ENCODE data around the gene C21orf91. TPM values are rescaled to one million over a fixed set of nuclear protein-coding genes. Genes with fewer than 3 reads are reported as not detected.

Gene C21orf91
- total RNA-seq, 2 donors from 2014 or later: 61.0 to 101 TPM

GRCh38 chr21:17793246-17794123 lies 25.7 kb downstream of the C21orf91 start:
- H3K4me3 Mint-ChIP-seq: peak overlapping the region; percentile 55
- no peaks in the 10 kb centered on the region for H3K27me3 Mint-ChIP-seq
- H3K4me1 Mint-ChIP-seq (ENCODE audit: low read depth in 2 of 2): peaks cover 38 to 63% of the 10 kb centered on the region in 2 donors
- DNase-seq (ENCODE audit: low spot score): no peak
- peaks cover 28% of the 10 kb centered on the region for H3K36me3 Mint-ChIP-seq
- H3K27ac Mint-ChIP-seq: peak overlapping the region; percentile 56 to 79
- H3K9me3 Mint-ChIP-seq: no peaks in the 10 kb centered on the region
- ATAC-seq: peak; percentile 76 to 92

GRCh38 chr21:17789656-17790055 lies 29.5 kb downstream of the C21orf91 start:
- peak; percentile 14 to 33 for ATAC-seq
- H3K4me1 Mint-ChIP-seq (ENCODE audit: low read depth in 2 of 2): peaks cover 55 to 79% of the 10 kb centered on the region in 2 donors
- H3K27ac Mint-ChIP-seq: peak overlapping the region; percentile 88 to 98
- H3K27me3 Mint-ChIP-seq: no peaks in the 10 kb centered on the region
- H3K9me3 Mint-ChIP-seq: peaks cover 6% of the 10 kb centered on the region
- peak overlapping the region; percentile 87 for H3K4me3 Mint-ChIP-seq
- DNase-seq (ENCODE audit: low spot score): no peak
- H3K36me3 Mint-ChIP-seq: peaks cover 38% of the 10 kb centered on the region

- Mint-ChIP-seq H3K4me1 (ENCODE audit: low read depth in 2 of 2) (peaks cover 61 to 79% of the 10 kb centered on the region in 2 donors), H3K27ac (peak overlapping the region; percentile 88 to 98), H3K4me3 (peak overlapping the region; percentile 87), H3K36me3 (peaks cover 38% of the 10 kb centered on the region), H3K27me3 (no peaks in the 10 kb centered on the region), H3K9me3 (peaks cover 6% of the 10 kb centered on the region)
- ATAC-seq: no peak
- no peak for DNase-seq (ENCODE audit: low spot score)
Observed at GRCh38 chr21:17789069-17789468, 30.1 kb downstream of the C21orf91 start.

GRCh38 chr21:17786851-17787181 lies 32.3 kb downstream of the C21orf91 start:
- Mint-ChIP-seq H3K4me3 (peak overlapping the region; percentile 87), H3K9me3 (peaks cover 6% of the 10 kb centered on the region), H3K27me3 (no peaks in the 10 kb centered on the region), H3K4me1 (ENCODE audit: low read depth in 2 of 2) (peaks cover 68 to 87% of the 10 kb centered on the region in 2 donors), H3K27ac (peak overlapping the region; percentile 88 to 98), H3K36me3 (peaks cover 43% of the 10 kb centered on the region)
- ATAC-seq: no peak
- DNase-seq (ENCODE audit: low spot score): no peak

GRCh38 chr21:17786071-17786850 lies 32.9 kb downstream of the C21orf91 start:
- Mint-ChIP-seq H3K4me3 (peak overlapping the region; percentile 87), H3K9me3 (peaks cover 6% of the 10 kb centered on the region), H3K36me3 (peaks cover 40% of the 10 kb centered on the region), H3K27ac (peak overlapping the region; percentile 88 to 98), H3K4me1 (ENCODE audit: low read depth in 2 of 2) (peaks cover 68 to 89% of the 10 kb centered on the region in 2 donors), H3K27me3 (no peaks in the 10 kb centered on the region)
- ATAC-seq (peak in 1 of 2 donors; percentile 76), DNase-seq (ENCODE audit: low spot score) (no peak)

GRCh38 chr21:17785403-17785788 lies 33.8 kb downstream of the C21orf91 start:
- Mint-ChIP-seq H3K27ac (peak overlapping the region; percentile 88 to 98), H3K36me3 (peaks cover 39% of the 10 kb centered on the region)
- ATAC-seq: no peak

GRCh38 chr21:17784604-17785402 lies 34.4 kb downstream of the C21orf91 start:
- ATAC-seq: peak; percentile 76 to 79
- peak overlapping the region; percentile 88 to 98 for H3K27ac Mint-ChIP-seq
- peak overlapping the region; percentile 87 for H3K4me3 Mint-ChIP-seq
- peaks cover 75 to 90% of the 10 kb centered on the region in 2 donors for H3K4me1 Mint-ChIP-seq (ENCODE audit: low read depth in 2 of 2)
- DNase-seq (ENCODE audit: low spot score): no peak
- H3K9me3 Mint-ChIP-seq: peaks cover 8% of the 10 kb centered on the region
- H3K27me3 Mint-ChIP-seq: no peaks in the 10 kb centered on the region
- H3K36me3 Mint-ChIP-seq: peaks cover 43% of the 10 kb centered on the region

More at GRCh38 chr21:17785403-17785788, 33.8 kb downstream of the C21orf91 start:
- Mint-ChIP-seq H3K4me3 (peak overlapping the region; percentile 87), H3K9me3 (peaks cover 6% of the 10 kb centered on the region), H3K27me3 (no peaks in the 10 kb centered on the region), H3K4me1 (ENCODE audit: low read depth in 2 of 2) (peaks cover 73 to 90% of the 10 kb centered on the region in 2 donors)
- DNase-seq (ENCODE audit: low spot score): no peak

- peak; percentile 53 to 62 for ATAC-seq
- no peaks in the 10 kb centered on the region for H3K27me3 Mint-ChIP-seq
- DNase-seq (ENCODE audit: low spot score): no peak
- peak overlapping the region; percentile 87 for H3K4me3 Mint-ChIP-seq
- peak overlapping the region; percentile 88 to 98 for H3K27ac Mint-ChIP-seq
- peaks cover 12% of the 10 kb centered on the region for H3K9me3 Mint-ChIP-seq
- H3K36me3 Mint-ChIP-seq: peaks cover 49% of the 10 kb centered on the region
- H3K4me1 Mint-ChIP-seq (ENCODE audit: low read depth in 2 of 2): peaks cover 77 to 90% of the 10 kb centered on the region in 2 donors
Observed at GRCh38 chr21:17784180-17784598, 35.0 kb downstream of the C21orf91 start.

GRCh38 chr21:17783481-17784179 lies 35.5 kb downstream of the C21orf91 start:
- DNase-seq (ENCODE audit: low spot score) (no peak), ATAC-seq (peak; percentile 21 to 25)
- peaks cover 78 to 92% of the 10 kb centered on the region in 2 donors for H3K4me1 Mint-ChIP-seq (ENCODE audit: low read depth in 2 of 2)
- peaks cover 12% of the 10 kb centered on the region for H3K9me3 Mint-ChIP-seq
- peak overlapping the region; percentile 87 for H3K4me3 Mint-ChIP-seq
- no peaks in the 10 kb centered on the region for H3K27me3 Mint-ChIP-seq
- H3K36me3 Mint-ChIP-seq: peaks cover 50% of the 10 kb centered on the region
- H3K27ac Mint-ChIP-seq: peak overlapping the region; percentile 88 to 98

- Mint-ChIP-seq H3K4me1 (ENCODE audit: low read depth in 2 of 2) (peaks cover 73 to 86% of the 10 kb centered on the region in 2 donors), H3K27me3 (no peaks in the 10 kb centered on the region), H3K36me3 (peaks cover 50% of the 10 kb centered on the region), H3K4me3 (peak overlapping the region; percentile 87), H3K27ac (peak overlapping the region; percentile 88 to 98), H3K9me3 (peaks cover 12% of the 10 kb centered on the region)
- no peak for ATAC-seq
- DNase-seq (ENCODE audit: low spot score): no peak
Observed at GRCh38 chr21:17783003-17783402, 36.2 kb downstream of the C21orf91 start.

GRCh38 chr21:17782051-17782450 lies 37.1 kb downstream of the C21orf91 start:
- Mint-ChIP-seq H3K36me3 (peaks cover 47% of the 10 kb centered on the region), H3K27me3 (no peaks in the 10 kb centered on the region), H3K9me3 (peaks cover 12% of the 10 kb centered on the region), H3K4me3 (peak overlapping the region; percentile 87), H3K4me1 (ENCODE audit: low read depth in 2 of 2) (peaks cover 74 to 84% of the 10 kb centered on the region in 2 donors), H3K27ac (peak overlapping the region; percentile 88 to 98)
- ATAC-seq: no peak
- DNase-seq (ENCODE audit: low spot score): no peak

- H3K4me1 Mint-ChIP-seq (ENCODE audit: low read depth in 2 of 2): peaks cover 73 to 84% of the 10 kb centered on the region in 2 donors
- H3K27ac Mint-ChIP-seq: peak overlapping the region; percentile 88 to 98
- H3K27me3 Mint-ChIP-seq: no peaks in the 10 kb centered on the region
- H3K9me3 Mint-ChIP-seq: peaks cover 12% of the 10 kb centered on the region
- no peak for ATAC-seq
- H3K4me3 Mint-ChIP-seq: peak overlapping the region; percentile 87
- no peak for DNase-seq (ENCODE audit: low spot score)
- peaks cover 42% of the 10 kb centered on the region for H3K36me3 Mint-ChIP-seq
Observed at GRCh38 chr21:17781524-17781923, 37.6 kb downstream of the C21orf91 start.
